H1 (cell line): ENCODE data around the gene USH2A. TPM values are rescaled to one million over a fixed set of nuclear protein-coding genes. Genes with fewer than 3 reads are reported as not detected.

Experiments
- CHD7 ChIP-seq: fragments of 300-600 bp; sonication (generic); IDR thresholded peaks from 2 replicates; pipeline ENCODE4 v1.7.1; 2012; ENCODE audit warnings: low read length, moderate library complexity, mild to moderate bottlenecking, inconsistent platforms; ENCODE audit not compliant: insufficient replicate concordance
- polyA plus RNA-seq, 7 experiments: library from polyadenylated mRNA; depleted of rRNA in 3 of 7; stranded (reverse) in 5 of 7; unstranded in 2 of 7; fragments of >200 nt in 5 of 7; fragments of 200-250 nt in 2 of 7; gene quantifications; 1 replicate in 5 of 7; 2 replicates in 1 of 7; 4 replicates in 1 of 7; pipeline versions ENCODE4 v1.2.1 to v1.2.3, GENCODE V29; 2011 to 2013; ENCODE audit warnings: missing spikeins in 2 of 7, mixed read lengths in 2 of 7
- total RNA-seq: library from RNA; stranded (reverse); fragmentation: NEBNext Ultra II Directional; extraction: Animal tissue kit (Norgen Biotek cat#: 25700); gene quantifications from 2 replicates; pipeline ENCODE4 v1.2.1, GENCODE V29; 2021

Gene USH2A
- total and polyA plus RNA-seq, 2 of the 8 experiments (the other 6 are each of a cell fraction or from before 2014, with no cell fraction given), result 0.02 to 0.17 TPM

DNA sequence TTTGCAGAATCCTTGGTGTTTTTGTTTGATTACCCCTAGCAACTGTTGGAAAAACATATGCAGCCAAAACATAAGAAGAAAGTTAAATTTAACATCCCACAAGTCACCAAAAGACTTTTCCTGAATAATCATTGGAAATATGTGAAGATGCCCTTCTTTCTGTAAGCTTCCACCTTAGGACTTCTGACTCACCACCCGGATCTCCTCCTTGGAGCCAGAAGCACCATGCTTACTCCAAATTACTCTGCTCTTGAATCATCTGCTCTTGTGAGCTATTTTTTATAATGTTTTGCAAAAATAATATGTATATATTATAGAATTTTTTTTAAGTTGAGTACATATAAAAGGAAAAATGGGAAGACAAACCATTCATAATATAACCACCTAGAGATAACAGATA is 464.4 kb downstream of the USH2A start (continued):
- TF ChIP-seq CHD7, result no peak
